H9 (cell line): ENCODE data around the gene GNAI2. TPM values are rescaled to one million over a fixed set of nuclear protein-coding genes. Genes with fewer than 3 reads are reported as not detected.
A peak's percentile ranks its signal among the peaks of the same experiment; 100 is the strongest.

Source experiments
- DNase-seq: peaks from one replicate; pipeline ENCODE4 v3.0.0-alpha.2; 2017
- H2AFZ ChIP-seq: one replicate; pipeline ENCODE4 v1.6.1; 2013; ENCODE audit warnings: mild to moderate bottlenecking, low read length, control low read depth, moderate library complexity
- H2AK5ac ChIP-seq: 2 replicates; pipeline ENCODE4 v1.6.1; 2013; ENCODE audit warnings: low read length, control low read depth, mixed read lengths; ENCODE audit not compliant: insufficient read length
- H2BK120ac ChIP-seq: one replicate; pipeline ENCODE4 v1.6.1; 2013; ENCODE audit warnings: low read depth, mild to moderate bottlenecking, low read length, control low read depth, inconsistent platforms; ENCODE audit not compliant: poor library complexity, severe bottlenecking
- H2BK12ac ChIP-seq: 2 replicates; pipeline ENCODE4 v1.6.1; 2013; ENCODE audit warnings: low read length, control low read depth, mixed read lengths, low read depth; ENCODE audit not compliant: insufficient read length
- H2BK15ac ChIP-seq: 2 replicates; pipeline ENCODE4 v1.6.1; 2013; ENCODE audit warnings: low read depth, low read length, control low read depth
- H2BK20ac ChIP-seq: one replicate; pipeline ENCODE4 v1.6.1; 2013; ENCODE audit warnings: low read depth, mild to moderate bottlenecking, low read length, control low read depth, inconsistent platforms; ENCODE audit not compliant: poor library complexity, severe bottlenecking
- H2BK5ac ChIP-seq: 2 replicates; pipeline ENCODE4 v1.6.1; 2013; ENCODE audit warnings: low read length, control low read depth, mixed read lengths; ENCODE audit not compliant: insufficient read length
- H3K14ac ChIP-seq: 2 replicates; pipeline ENCODE4 v1.6.1; 2013; ENCODE audit warnings: low read length, control low read depth; ENCODE audit not compliant: insufficient read depth
- H3K18ac ChIP-seq: 2 replicates; pipeline ENCODE4 v1.6.1; 2013; ENCODE audit warnings: low read depth, mild to moderate bottlenecking, mixed read lengths, low read length, control low read depth; ENCODE audit not compliant: insufficient read length
- H3K23ac ChIP-seq: 2 replicates; pipeline ENCODE4 v1.6.1; 2013; ENCODE audit warnings: low read length, control low read depth, mixed read lengths, low read depth; ENCODE audit not compliant: insufficient read length
- H3K23me2 ChIP-seq: 2 replicates; pipeline ENCODE4 v1.6.1; 2013; ENCODE audit warnings: low read depth, mild to moderate bottlenecking, mixed read lengths, low read length, control low read depth; ENCODE audit not compliant: insufficient read length, poor library complexity, severe bottlenecking
- H3K27ac ChIP-seq: 2 replicates; pipeline ENCODE4 v1.5.1; 2013; ENCODE audit warnings: low read length, control low read depth, mixed read lengths, low read depth; ENCODE audit not compliant: insufficient read length
- H3K27me3 ChIP-seq: 2 replicates; pipeline ENCODE4 v1.6.1; 2013; ENCODE audit warnings: low read length, control low read depth, inconsistent platforms; ENCODE audit not compliant: insufficient read depth
- H3K4ac ChIP-seq: 2 replicates; pipeline ENCODE4 v1.6.1; 2013; ENCODE audit warnings: low read depth, mild to moderate bottlenecking, control low read depth, inconsistent platforms, low read length, moderate library complexity
- H3K4me1 ChIP-seq: 2 replicates; pipeline ENCODE4 v1.6.1; 2013; ENCODE audit warnings: low read length, control low read depth, inconsistent platforms; ENCODE audit not compliant: insufficient read depth
- H3K4me2 ChIP-seq: 2 replicates; pipeline ENCODE4 v1.6.1; 2013; ENCODE audit warnings: low read length, control low read depth, mixed read lengths; ENCODE audit not compliant: insufficient read length, insufficient read depth
- H3K56ac ChIP-seq: 2 replicates; pipeline ENCODE4 v1.6.1; 2013; ENCODE audit warnings: low read depth, mild to moderate bottlenecking, mixed read lengths, low read length, control low read depth; ENCODE audit not compliant: insufficient read length
- H3K79me1 ChIP-seq: 2 replicates; pipeline ENCODE4 v1.6.1; 2013; ENCODE audit warnings: low read depth, mild to moderate bottlenecking, moderate library complexity, low read length, control low read depth, inconsistent platforms; ENCODE audit not compliant: insufficient read depth, poor library complexity, severe bottlenecking
- H3K79me2 ChIP-seq: 2 replicates; pipeline ENCODE4 v1.6.1; 2013; ENCODE audit warnings: low read length, control low read depth, inconsistent platforms; ENCODE audit not compliant: insufficient read depth
- H3K9ac ChIP-seq: 2 replicates; pipeline ENCODE4 v1.6.1; 2013; ENCODE audit warnings: low read length, control low read depth, mixed read lengths; ENCODE audit not compliant: insufficient read length; ENCODE audit errors: extremely low read depth
- H3K9me3 ChIP-seq: one replicate; pipeline ENCODE4 v1.6.1; 2013; ENCODE audit warnings: low read depth, low read length, inconsistent platforms; ENCODE audit not compliant: control insufficient read depth
- H3T11ph ChIP-seq: one replicate; pipeline ENCODE4 v1.6.1; 2013; ENCODE audit warnings: mild to moderate bottlenecking, low read length, control low read depth, inconsistent platforms
- H4K20me1 ChIP-seq: one replicate; pipeline ENCODE4 v1.6.1; 2013; ENCODE audit not compliant: control insufficient read depth, insufficient read length, insufficient read depth
- H4K5ac ChIP-seq: 2 replicates; pipeline ENCODE4 v1.6.1; 2013; ENCODE audit warnings: low read depth, mild to moderate bottlenecking, mixed read lengths, low read length, control low read depth; ENCODE audit not compliant: insufficient read length
- H4K8ac ChIP-seq: replicated peaks from 2 replicates; pipeline ENCODE4 v1.6.1; 2013; ENCODE audit warnings: low read length, control low read depth, mixed read lengths, low read depth; ENCODE audit not compliant: insufficient read length
- H4K91ac ChIP-seq: 2 replicates; pipeline ENCODE4 v1.6.1; 2013; ENCODE audit warnings: low read depth, mild to moderate bottlenecking, moderate library complexity, mixed read lengths, low read length, control low read depth; ENCODE audit not compliant: insufficient read length
- H3K27ac Mint-ChIP-seq, 3 experiments: 2 replicates in 2 of 3; 3 replicates in 1 of 3; pipeline ENCODE4 v1.8.0; 2020 to 2021; ENCODE audit warnings: mixed read lengths in 3 of 3, mild to moderate bottlenecking in 1 of 3, moderate library complexity in 1 of 3
- H3K27me3 Mint-ChIP-seq: 2 replicates; pipeline ENCODE4 v1.8.0; 2021; ENCODE audit warnings: low read depth, mild to moderate bottlenecking, moderate library complexity, mixed read lengths
- H3K36me3 Mint-ChIP-seq, 3 experiments: 2 replicates in 2 of 3; 3 replicates in 1 of 3; pipeline ENCODE4 v1.8.0; 2020 to 2021; ENCODE audit warnings: low read depth in 3 of 3, mixed read lengths in 3 of 3; ENCODE audit not compliant: insufficient read depth in 1 of 3
- H3K4me1 Mint-ChIP-seq, 2 experiments: 2 replicates each; pipeline ENCODE4 v1.8.0; 2020; ENCODE audit warnings: mixed read lengths in 2 of 2
- H3K4me3 Mint-ChIP-seq, 2 experiments: 2 replicates in 1 of 2; 3 replicates in 1 of 2; pipeline ENCODE4 v1.8.0; 2020 to 2021; ENCODE audit warnings: mild to moderate bottlenecking in 2 of 2, mixed read lengths in 2 of 2, moderate library complexity in 1 of 2
- H3K9me3 Mint-ChIP-seq, 2 experiments: 2 replicates in 1 of 2; 3 replicates in 1 of 2; pipeline ENCODE4 v1.8.0; 2020; ENCODE audit warnings: mild to moderate bottlenecking in 2 of 2, mixed read lengths in 2 of 2, moderate library complexity in 1 of 2
- WGBS: extraction: QIAGEN DNeasy Blood & Tissue Kit; methylation state at CpG from one replicate; pipeline ENCODE4 v1.1.7; 2013; ENCODE audit warnings: missing lambda C conversion rate, low lambda C conversion rate, mixed read lengths; ENCODE audit not compliant: insufficient read length; ENCODE audit errors: extremely low coverage; 5-methylcytosine and 5-hydroxymethylcytosine counted together
- total RNA-seq: library from RNA; stranded (reverse); gene quantifications from 2 replicates; pipeline ENCODE4 v1.2.1, GENCODE V29; 2021
- TF ChIP-seq, protein P1 (sequence below): fragments of 200-600 bp; sonication (generic); conservative IDR thresholded peaks from 3 replicates; pipeline ENCODE4 v1.8.0; 2021; ENCODE audit warnings: antibody characterized with exemption, mild to moderate bottlenecking

The GNAI2 gene
- total RNA-seq, 1 experiment from 2014 or later, result 218 TPM

DNA sequence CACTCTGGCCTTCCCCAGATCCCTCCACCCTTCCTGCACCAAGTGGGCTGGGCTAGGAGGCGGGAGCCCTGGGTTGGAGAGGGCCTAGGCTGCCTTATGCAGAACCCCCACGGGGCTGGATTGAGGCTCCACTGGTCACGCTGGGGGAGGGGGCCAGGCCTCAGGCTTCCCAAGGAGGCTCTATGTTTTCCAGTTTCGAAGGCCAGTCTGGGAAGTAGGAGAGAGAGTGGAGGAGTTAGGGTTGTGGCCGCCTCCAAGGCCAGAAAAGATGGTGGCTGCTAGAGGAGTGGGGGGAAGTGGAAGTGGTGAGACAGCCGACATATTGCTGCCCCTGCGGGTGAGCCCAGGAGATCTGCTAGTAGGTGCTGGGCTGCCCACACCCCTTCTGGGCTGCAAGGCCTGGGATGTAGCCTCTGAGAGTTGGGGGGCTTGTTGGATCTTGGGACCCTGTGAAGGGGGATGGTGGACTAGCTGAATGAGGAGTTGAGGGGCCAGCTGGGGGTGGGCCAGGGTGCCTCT, 1.2 kb downstream of the GNAI2 start:
- Mint-ChIP-seq H3K27ac (peak overlapping the region; percentile 81 to 99 (median 91)), H3K9me3 (no peaks in the 10 kb centered on the region), H3K36me3 (peaks cover 2 to 7% (median 4%) of the 10 kb centered on the region in 3 experiments; a peak in 2 of 7 replicates), H3K4me3 (peak overlapping the region; percentile 96 to 99), H3K4me1 (peaks cover 59 to 67% of the 10 kb centered on the region in 2 experiments), H3K27me3 (peaks cover 5% of the 10 kb centered on the region)
- DNase-seq, result no peak
- Histone ChIP-seq H3K23ac (no peak overlapping the region), H2BK15ac (no peak overlapping the region), H4K5ac (no peak overlapping the region), H3K4ac (no peak overlapping the region), H4K91ac (no peak overlapping the region), H3K4me1 (peaks cover 12% of the 10 kb centered on the region; the same call in 1 of the 2 replicates), H2AFZ (no peak overlapping the region), H3K18ac (no peak overlapping the region), H3K27ac (no peak overlapping the region), H3T11ph (no peak overlapping the region), H3K56ac (no peak overlapping the region), H3K4me2 (peak overlapping the region; percentile 91), H2BK120ac (no peak overlapping the region), H3K9ac (peak overlapping the region; percentile 33), H2AK5ac (no peak overlapping the region), H3K79me1 (peaks cover 6% of the 10 kb centered on the region), H3K23me2 (peaks cover 17% of the 10 kb centered on the region), H3K9me3 (no peaks in the 10 kb centered on the region), H2BK20ac (no peak overlapping the region), H2BK12ac (no peak overlapping the region), H3K14ac (peak overlapping the region; percentile 18; the same call in 1 of the 2 replicates), H4K8ac (no peak overlapping the region), H3K79me2 (peaks cover 25% of the 10 kb centered on the region; the same call in 1 of the 2 replicates), H3K27me3 (no peaks in the 10 kb centered on the region), H4K20me1 (no peaks in the 10 kb centered on the region), H2BK5ac (no peak overlapping the region)
- TF ChIP-seq, protein P1, sequence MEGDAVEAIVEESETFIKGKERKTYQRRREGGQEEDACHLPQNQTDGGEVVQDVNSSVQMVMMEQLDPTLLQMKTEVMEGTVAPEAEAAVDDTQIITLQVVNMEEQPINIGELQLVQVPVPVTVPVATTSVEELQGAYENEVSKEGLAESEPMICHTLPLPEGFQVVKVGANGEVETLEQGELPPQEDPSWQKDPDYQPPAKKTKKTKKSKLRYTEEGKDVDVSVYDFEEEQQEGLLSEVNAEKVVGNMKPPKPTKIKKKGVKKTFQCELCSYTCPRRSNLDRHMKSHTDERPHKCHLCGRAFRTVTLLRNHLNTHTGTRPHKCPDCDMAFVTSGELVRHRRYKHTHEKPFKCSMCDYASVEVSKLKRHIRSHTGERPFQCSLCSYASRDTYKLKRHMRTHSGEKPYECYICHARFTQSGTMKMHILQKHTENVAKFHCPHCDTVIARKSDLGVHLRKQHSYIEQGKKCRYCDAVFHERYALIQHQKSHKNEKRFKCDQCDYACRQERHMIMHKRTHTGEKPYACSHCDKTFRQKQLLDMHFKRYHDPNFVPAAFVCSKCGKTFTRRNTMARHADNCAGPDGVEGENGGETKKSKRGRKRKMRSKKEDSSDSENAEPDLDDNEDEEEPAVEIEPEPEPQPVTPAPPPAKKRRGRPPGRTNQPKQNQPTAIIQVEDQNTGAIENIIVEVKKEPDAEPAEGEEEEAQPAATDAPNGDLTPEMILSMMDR, result no peak
- no CpG with 5 or more reads among the region's 7 CpGs for WGBS
